ENCODE results near the gene CHCHD3.
A peak's percentile ranks its signal among the peaks of the same experiment; 100 is the strongest.
"Not testable (repeated sequence)": the region's sequence is repeated elsewhere in the genome, so short reads cannot be mapped to it uniquely, and the experiment has no call there.

CHCHD3 gene

GRCh38 chr7:133001727-133002126 is 80.2 kb downstream of the CHCHD3 start:
- no peak for DNase-seq (ENCODE audit: low spot score)

- DNase-seq (ENCODE audit: low spot score), result no peak
Observed at GRCh38 chr7:132999845-133000244, 82.0 kb downstream of the CHCHD3 start.

GRCh38 chr7:132998763-132999162 is 83.1 kb downstream of the CHCHD3 start:
- DNase-seq (ENCODE audit: low spot score), result no peak

- DNase-seq (ENCODE audit: low spot score), result no peak
Observed at GRCh38 chr7:132997505-132997904, 84.4 kb downstream of the CHCHD3 start.

- DNase-seq (ENCODE audit: low spot score), result no peak
Observed at GRCh38 chr7:132996581-132997242, 85.2 kb downstream of the CHCHD3 start.

- no peak for DNase-seq (ENCODE audit: low spot score)
Observed at GRCh38 chr7:132993377-132994013, 88.4 kb downstream of the CHCHD3 start.

- no peak for DNase-seq (ENCODE audit: low spot score)
Observed at GRCh38 chr7:132991615-132992587, 90.0 kb downstream of the CHCHD3 start.

- DNase-seq (ENCODE audit: low spot score), result no peak
Observed at GRCh38 chr7:132988117-132988516, 93.8 kb downstream of the CHCHD3 start.

GRCh38 chr7:132980402-132980801 is 101.5 kb downstream of the CHCHD3 start:
- no peak for DNase-seq (ENCODE audit: low spot score)

GRCh38 chr7:132979524-132979923 is 102.4 kb downstream of the CHCHD3 start:
- DNase-seq (ENCODE audit: low spot score), result no peak

- no peak for DNase-seq (ENCODE audit: low spot score)
Observed at GRCh38 chr7:132977234-132977633, 104.7 kb downstream of the CHCHD3 start.

- DNase-seq (ENCODE audit: low spot score), result no peak
Observed at GRCh38 chr7:132972745-132973144, 109.1 kb downstream of the CHCHD3 start.

GRCh38 chr7:132970257-132970656 is 111.6 kb downstream of the CHCHD3 start:
- no peak for DNase-seq (ENCODE audit: low spot score)

- no peak for DNase-seq (ENCODE audit: low spot score)
Observed at GRCh38 chr7:132969520-132969919, 112.4 kb downstream of the CHCHD3 start.

GRCh38 chr7:132967470-132967848 is 114.4 kb downstream of the CHCHD3 start:
- not testable (repeated sequence) for DNase-seq (ENCODE audit: low spot score)

GRCh38 chr7:132966754-132967469 is 115.0 kb downstream of the CHCHD3 start:
- peak; percentile 11 for DNase-seq (ENCODE audit: low spot score)

- DNase-seq (ENCODE audit: low spot score), result no peak
Observed at GRCh38 chr7:132965951-132966350, 115.9 kb downstream of the CHCHD3 start.

- DNase-seq (ENCODE audit: low spot score), result no peak
Observed at GRCh38 chr7:132964876-132965275, 117.0 kb downstream of the CHCHD3 start.

- no peak for DNase-seq (ENCODE audit: low spot score)
Observed at GRCh38 chr7:132959891-132960290, 122.0 kb downstream of the CHCHD3 start.

GRCh38 chr7:132956556-132956955 is 125.3 kb downstream of the CHCHD3 start:
- DNase-seq (ENCODE audit: low spot score), result no peak

GRCh38 chr7:132953468-132953867 is 128.4 kb downstream of the CHCHD3 start:
- no peak for DNase-seq (ENCODE audit: low spot score)

GRCh38 chr7:132950725-132951124 is 131.2 kb downstream of the CHCHD3 start:
- DNase-seq (ENCODE audit: low spot score), result no peak
